A673 (cell line): Measurements from ENCODE around the gene HSD3B1. TPM values are rescaled to one million over a fixed set of nuclear protein-coding genes. Genes with fewer than 3 reads are reported as not detected.

Source experiments
- BruUV-seq: library from RNA; stranded (reverse); fragments of 400-500 nt; replicated peaks from 2 replicates; lab custom pipeline; 2021; lab: Mats Ljungman, UMichigan
- CTCF ChIA-PET: fragments of 300-600 bp; sonication (Branson Sonifier 250); formaldehyde crosslinking; loops from one replicate; lab custom pipeline; 2022; ENCODE audit warnings: antibody characterized with exemption; lab: Charles Lee
- POLR2A ChIA-PET: fragments of 300-600 bp; sonication (Branson Sonifier 250); formaldehyde crosslinking; loops from one replicate; lab custom pipeline; 2022; ENCODE audit warnings: antibody characterized with exemption; ENCODE audit not compliant: low non-redundant PET; lab: Charles Lee
- DNase-seq: peaks from one replicate; pipeline ENCODE4 v3.0.0-alpha.2; 2015; ENCODE audit warnings: low spot score
- H3K27ac ChIP-seq: fragments of 200-600 bp; sonication (generic); 2 replicates; pipeline ENCODE4 v1.5.1; 2016; ENCODE audit warnings: mixed run types, low read depth, mild to moderate bottlenecking, mixed read lengths, antibody characterized with exemption, low read length; ENCODE audit not compliant: poor library complexity, severe bottlenecking
- H3K27me3 ChIP-seq: fragments of 200-600 bp; sonication (generic); replicated peaks from 2 replicates; pipeline ENCODE4 v1.6.1; 2017; ENCODE audit warnings: mixed run types, low read depth, mild to moderate bottlenecking, mixed read lengths, antibody characterized with exemption, low read length; ENCODE audit not compliant: insufficient read depth, poor library complexity
- H3K36me3 ChIP-seq: fragments of 200-600 bp; sonication (generic); 2 replicates; pipeline ENCODE4 v1.6.1; 2016; ENCODE audit warnings: mixed run types, mild to moderate bottlenecking, mixed read lengths, antibody characterized with exemption, low read length; ENCODE audit not compliant: insufficient read depth, poor library complexity, severe bottlenecking
- H3K4me1 ChIP-seq: fragments of 200-600 bp; sonication (generic); 2 replicates; pipeline ENCODE4 v1.6.1; 2017; ENCODE audit warnings: mixed run types, mild to moderate bottlenecking, mixed read lengths, antibody characterized with exemption, low read length; ENCODE audit not compliant: insufficient read depth, poor library complexity, severe bottlenecking
- H3K4me3 ChIP-seq: fragments of 200-600 bp; sonication (generic); 2 replicates; pipeline ENCODE4 v1.5.1; 2016; ENCODE audit warnings: low read depth, mixed run types, mild to moderate bottlenecking, mixed read lengths, low read length; ENCODE audit not compliant: poor library complexity, severe bottlenecking
- H3K9me3 ChIP-seq: fragments of 200-600 bp; sonication (generic); 2 replicates; pipeline ENCODE4 v1.6.1; 2016; ENCODE audit warnings: mixed run types, low read depth, mild to moderate bottlenecking, mixed read lengths, antibody characterized with exemption, low read length; ENCODE audit not compliant: poor library complexity, severe bottlenecking
- CTCF ChIP-seq: fragments of 300-800, 200-600 bp; sonication (generic); conservative IDR thresholded peaks from 2 replicates; pipeline ENCODE4 v1.5.1; 2017; ENCODE audit warnings: low read depth, mild to moderate bottlenecking, antibody characterized with exemption, low read length, moderate library complexity, mixed read lengths
- EZH2 ChIP-seq: fragments of 200-600 bp; sonication (generic); IDR thresholded peaks from 2 replicates; pipeline ENCODE4 v1.6.1; 2017; ENCODE audit warnings: borderline replicate concordance, low read depth, mild to moderate bottlenecking, mixed read lengths, antibody characterized with exemption, low read length; ENCODE audit not compliant: poor library complexity, severe bottlenecking
- intact Hi-C: fragments of 100-400 bp; cut with micrococcal nuclease; formaldehyde crosslinking; loops from one replicate; pipeline ENCODE4 v1.10.0; 2022; ENCODE audit not compliant: unreplicated experiment
- total RNA-seq: library from RNA; stranded (reverse); gene quantifications from 2 replicates; pipeline ENCODE4 v1.2.3, GENCODE V29; 2021

HSD3B1 gene
- total RNA-seq, 1 experiment from 2014 or later: not detected

- no peaks in the 10 kb centered on the region for H3K9me3 ChIP-seq
- intact Hi-C loops: no loop called here
- H3K36me3 ChIP-seq: no peaks in the 10 kb centered on the region
- no peak for DNase-seq
- CTCF ChIA-PET: no interaction called here
- H3K27ac ChIP-seq: no peak overlapping the region
- peaks cover 23% of the 10 kb centered on the region for H3K27me3 ChIP-seq
- H3K4me1 ChIP-seq: no peaks in the 10 kb centered on the region
- POLR2A ChIA-PET: no interaction called here
- no TSS peak for BruUV-seq
- H3K4me3 ChIP-seq: no peak overlapping the region
- TF ChIP-seq CTCF (no peak), EZH2 (no peak)
Measured at GRCh38 chr1:119510046-119510445, 3.0 kb downstream of the HSD3B1 start.

GRCh38 chr1:119515221-119515620 is 8.2 kb downstream of the HSD3B1 start:
- H3K27me3 ChIP-seq: no peaks in the 10 kb centered on the region
- intact Hi-C loops: no loop called here
- H3K4me3 ChIP-seq: no peak overlapping the region
- ChIA-PET POLR2A (no interaction called here), CTCF (no interaction called here)
- no peaks in the 10 kb centered on the region for H3K9me3 ChIP-seq
- H3K4me1 ChIP-seq: no peaks in the 10 kb centered on the region
- no peak for DNase-seq
- no peak overlapping the region for H3K27ac ChIP-seq
- BruUV-seq: no TSS peak
- no peaks in the 10 kb centered on the region for H3K36me3 ChIP-seq
- TF ChIP-seq EZH2 (no peak), CTCF (no peak)

GRCh38 chr1:119516247-119516646 is 9.2 kb downstream of the HSD3B1 start:
- Histone ChIP-seq H3K4me1 (no peaks in the 10 kb centered on the region), H3K4me3 (no peak overlapping the region), H3K27ac (no peak overlapping the region), H3K9me3 (no peaks in the 10 kb centered on the region), H3K27me3 (no peaks in the 10 kb centered on the region), H3K36me3 (no peaks in the 10 kb centered on the region)
- BruUV-seq: no TSS peak
- CTCF ChIA-PET: no interaction called here
- POLR2A ChIA-PET: no interaction called here
- no peak for DNase-seq
- TF ChIP-seq EZH2 (no peak), CTCF (no peak)
- intact Hi-C loops: no loop called here
